Posterior cingulate gyrus (tissue), 11 donors: ENCODE results near the gene RALGAPA1.
"Not testable (repeated sequence)": the region's sequence is repeated elsewhere in the genome, so short reads cannot be mapped to it uniquely, and the experiment has no call there.

Source experiments
- DNase-seq, 10 donors: peaks; one replicate each; pipeline versions ENCODE4 v3.0.0 to v3.0.0-alpha.2; 2020 to 2021; ENCODE audit warnings: mixed read lengths in 3 of 10
- intact Hi-C: fragments of 100-400 bp; cut with DNase I; formaldehyde crosslinking; loops from one replicate; pipeline ENCODE4 v1.15.1; 2023

Gene RALGAPA1

DNA sequence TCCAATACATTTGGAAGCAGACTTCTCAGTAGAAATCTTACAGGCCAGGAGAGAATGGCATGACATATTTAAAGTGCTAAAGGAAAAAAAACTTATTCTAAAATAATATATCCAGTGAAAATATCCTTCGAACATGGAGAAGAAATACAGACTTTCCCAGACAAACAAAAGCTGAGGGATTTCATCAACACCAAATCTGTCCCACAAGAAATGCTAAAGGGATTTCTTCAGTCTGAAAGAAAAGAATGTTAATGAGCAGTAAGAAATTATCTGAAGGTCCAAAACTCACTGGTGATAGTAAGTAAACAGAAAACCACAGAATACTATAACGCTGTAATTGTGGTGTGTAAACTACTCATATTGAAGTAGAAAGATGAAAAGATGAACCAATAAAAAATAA lies 171.2 kb downstream of the RALGAPA1 start:
- intact Hi-C loops, result no loop called here
- DNase-seq, result no peak

DNA sequence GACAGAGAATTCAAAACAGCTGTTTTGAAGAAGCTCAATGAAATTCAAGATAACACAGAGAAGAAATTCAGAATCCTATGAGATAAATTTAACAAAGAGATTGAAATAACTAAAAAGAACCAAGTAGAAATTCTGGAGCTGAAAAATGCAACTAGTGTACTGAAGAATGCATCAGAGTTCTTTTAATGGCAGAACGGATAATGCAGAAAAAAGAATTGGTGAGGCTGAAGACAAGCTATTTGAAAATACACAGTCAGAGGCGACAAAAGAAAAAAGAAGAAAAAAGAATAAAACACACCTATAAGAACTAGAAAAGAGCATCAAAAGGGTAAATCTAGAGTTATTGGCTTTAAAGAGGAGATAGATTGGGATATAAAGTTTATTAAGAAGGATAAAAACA lies 171.8 kb downstream of the RALGAPA1 start:
- DNase-seq, result no peak
- intact Hi-C loops, result no loop called here

DNA sequence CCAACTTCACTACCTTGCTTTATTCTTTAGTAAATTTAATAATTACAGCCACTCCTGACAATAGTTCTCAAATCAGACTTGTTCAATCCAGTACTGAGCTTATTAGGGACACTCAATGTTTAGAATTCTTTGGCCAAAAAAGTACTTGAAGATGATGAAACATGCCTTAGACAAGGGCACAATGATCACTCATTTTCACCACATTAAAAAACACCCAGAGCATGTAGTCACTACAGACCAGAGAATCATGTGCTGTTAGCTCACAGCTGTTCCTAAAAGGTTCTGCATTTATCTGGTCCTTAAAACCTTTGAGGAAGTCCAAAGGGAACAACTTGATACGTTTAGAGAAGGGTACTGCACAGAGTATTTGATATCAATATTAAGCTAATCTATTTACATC lies 176.4 kb downstream of the RALGAPA1 start:
- intact Hi-C loops, result no loop called here
- DNase-seq, result no peak

DNA sequence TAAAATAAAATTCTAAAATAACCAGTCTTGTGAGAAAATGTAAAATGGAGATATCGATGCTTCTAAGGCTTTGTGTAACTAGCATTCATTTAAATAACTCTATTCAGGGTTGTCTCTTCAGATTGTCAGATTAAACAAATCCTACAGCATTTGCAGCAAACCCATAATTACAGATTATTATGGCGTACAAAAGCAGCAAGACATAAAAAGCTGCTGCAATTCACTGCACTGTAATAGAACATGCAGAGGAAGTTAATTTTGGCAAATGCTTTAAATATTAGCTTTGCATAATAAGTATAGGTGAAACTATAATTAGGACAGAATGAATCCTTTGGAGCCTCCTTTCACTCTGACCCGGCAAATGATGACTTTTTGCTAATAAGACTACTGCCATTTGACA lies 176.8 kb downstream of the RALGAPA1 start:
- DNase-seq, result no peak
- intact Hi-C loops, result no loop called here

DNA sequence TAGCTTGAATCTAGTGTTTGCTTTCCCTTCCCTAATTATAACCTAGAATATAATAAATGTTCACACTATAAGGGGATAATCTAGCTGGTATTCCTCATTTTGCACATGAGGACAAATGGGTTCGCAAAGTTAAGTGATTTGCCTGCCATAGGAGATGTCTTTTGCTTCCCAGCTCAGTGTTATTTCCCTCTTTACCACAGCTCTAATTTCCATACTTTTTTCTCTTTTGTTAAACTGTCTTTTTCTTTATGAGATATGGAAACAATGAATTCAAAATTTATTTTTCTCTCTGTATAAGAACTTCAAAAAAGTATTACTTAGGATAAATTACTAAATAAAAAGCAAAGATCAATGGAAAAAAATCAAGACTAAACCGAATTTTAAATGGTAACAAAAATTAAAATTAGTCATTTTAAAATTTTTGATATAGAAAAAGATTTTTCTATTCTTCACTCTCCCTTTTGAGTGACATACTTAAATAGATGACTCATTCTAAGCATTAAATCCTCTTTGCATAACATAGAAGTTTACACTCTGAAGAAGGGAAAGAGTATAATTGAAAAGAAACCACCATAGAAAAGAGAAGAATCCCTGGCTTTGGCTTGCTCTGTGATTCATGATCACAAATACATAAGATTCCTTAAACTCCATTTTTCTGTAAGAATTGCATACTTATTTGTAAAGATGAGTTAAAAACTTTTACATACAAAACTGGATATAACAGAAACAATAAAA lies 177.9 kb downstream of the RALGAPA1 start:
- intact Hi-C loops, result no loop called here
- DNase-seq, result no peak

DNA sequence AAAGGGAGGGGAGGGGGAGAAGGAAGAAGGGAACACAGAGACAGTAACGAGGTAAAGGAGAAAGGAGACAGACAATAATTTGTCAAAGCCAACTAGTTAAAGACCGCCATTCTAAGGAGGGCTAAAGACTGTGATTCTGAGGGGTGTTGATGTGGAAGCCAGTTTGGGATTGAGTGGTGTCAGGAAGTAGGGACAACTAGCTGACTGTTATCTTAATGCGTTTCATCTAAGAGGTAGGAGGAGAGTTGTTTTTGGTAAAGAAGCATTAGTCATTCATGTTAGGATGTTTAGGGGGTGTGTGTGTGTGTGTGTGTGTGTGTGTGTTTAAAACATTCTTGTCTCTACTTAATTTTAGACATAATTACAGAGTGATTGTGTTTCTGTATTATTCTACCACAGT lies 180.1 kb downstream of the RALGAPA1 start:
- intact Hi-C loops, result no loop called here
- DNase-seq, result no peak

DNA sequence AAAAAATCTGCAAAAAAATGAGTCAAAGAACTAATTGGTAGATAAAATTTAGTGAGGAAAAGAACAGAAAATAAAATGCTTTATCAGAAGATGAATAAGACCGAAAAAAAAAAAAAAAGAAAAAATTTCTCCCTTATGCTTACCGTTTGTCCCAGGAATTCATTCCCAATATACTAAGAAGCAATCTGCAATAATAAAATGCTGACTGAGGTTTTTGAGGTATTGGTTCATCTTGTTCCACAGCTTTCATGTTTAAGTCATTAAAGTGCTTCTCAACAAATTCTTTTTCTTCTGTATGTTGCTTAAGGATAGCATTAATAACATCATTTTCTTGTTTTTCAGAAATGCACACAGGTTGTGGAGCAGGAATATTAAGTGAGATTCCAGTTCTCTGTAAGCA lies 182.1 kb downstream of the RALGAPA1 start:
- DNase-seq, intact Hi-C loops: not testable (repeated sequence)

DNA sequence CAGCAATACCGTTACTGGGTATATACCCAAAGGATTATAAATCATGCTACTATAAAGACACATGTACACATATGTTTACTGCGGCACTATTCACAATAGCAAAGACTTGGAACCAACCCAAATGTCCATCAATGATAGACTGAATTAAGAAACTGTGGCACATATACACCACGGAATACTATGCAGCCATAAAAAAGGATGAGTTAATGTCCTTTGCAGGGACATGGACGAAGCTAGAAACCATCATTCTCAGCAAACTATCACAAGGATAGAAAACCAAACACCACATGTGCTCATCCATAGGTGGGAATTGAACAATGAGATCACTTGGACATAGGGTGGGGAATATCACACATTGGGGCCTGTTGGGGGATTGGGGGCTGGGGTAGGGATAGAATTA lies 187.1 kb downstream of the RALGAPA1 start:
- DNase-seq, intact Hi-C loops: not testable (repeated sequence)

DNA sequence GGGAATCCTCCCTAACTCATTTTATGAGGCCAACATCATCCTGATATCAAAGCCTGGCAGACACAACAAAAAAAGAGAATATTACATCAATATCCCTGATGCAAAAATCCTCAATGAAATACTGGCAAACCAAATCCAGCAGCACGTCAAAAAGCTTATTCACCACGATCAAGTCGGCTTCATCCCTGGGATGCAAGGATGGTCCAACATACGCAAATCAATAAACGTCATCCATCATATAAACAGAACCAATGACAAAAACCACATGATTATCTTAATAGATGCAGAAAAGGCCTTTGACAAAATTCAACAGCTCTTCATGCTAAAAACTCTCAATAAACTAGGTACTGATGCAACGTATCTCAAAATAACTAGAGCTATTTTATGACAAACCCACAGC lies 189.1 kb downstream of the RALGAPA1 start:
- DNase-seq, intact Hi-C loops: not testable (repeated sequence)

DNA sequence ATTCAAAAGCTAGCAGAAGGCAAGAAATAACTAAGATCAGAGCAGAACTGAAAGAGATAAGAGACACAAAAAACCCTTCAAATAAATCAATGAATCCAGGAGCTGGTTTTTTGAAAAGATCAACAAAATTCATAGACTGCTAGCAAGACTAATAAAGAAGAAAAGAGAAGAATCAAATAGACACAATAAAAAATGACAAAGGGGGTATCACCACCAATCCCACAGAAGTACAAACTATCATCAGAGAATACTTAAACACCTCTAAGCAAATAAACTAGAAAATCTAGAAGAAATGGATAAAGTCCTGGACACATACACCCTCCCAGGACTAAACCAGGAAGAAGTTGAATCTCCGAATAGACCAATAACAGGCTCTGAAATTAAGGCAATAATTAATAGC lies 189.6 kb downstream of the RALGAPA1 start:
- intact Hi-C loops, DNase-seq: not testable (repeated sequence)

DNA sequence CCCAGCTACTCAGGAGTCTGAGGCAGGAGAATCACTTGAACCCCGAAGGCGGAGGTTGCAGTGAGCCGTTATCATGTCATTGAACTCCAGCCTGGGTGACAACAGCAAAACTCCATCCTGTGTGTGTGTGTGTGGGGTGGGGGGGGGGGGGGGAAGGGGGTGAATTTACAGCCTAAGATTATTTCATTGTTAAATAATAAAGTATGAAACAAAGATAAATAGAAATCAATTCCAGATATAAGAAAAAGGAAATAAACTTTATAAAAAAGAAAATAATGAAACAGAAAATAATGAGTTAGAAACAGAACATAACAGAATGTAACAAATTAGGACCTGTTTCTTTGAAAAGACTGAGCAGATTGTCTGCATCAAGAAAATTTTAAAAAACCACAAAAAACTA lies 191.6 kb downstream of the RALGAPA1 start:
- intact Hi-C loops, result no loop called here
- no peak for DNase-seq

DNA sequence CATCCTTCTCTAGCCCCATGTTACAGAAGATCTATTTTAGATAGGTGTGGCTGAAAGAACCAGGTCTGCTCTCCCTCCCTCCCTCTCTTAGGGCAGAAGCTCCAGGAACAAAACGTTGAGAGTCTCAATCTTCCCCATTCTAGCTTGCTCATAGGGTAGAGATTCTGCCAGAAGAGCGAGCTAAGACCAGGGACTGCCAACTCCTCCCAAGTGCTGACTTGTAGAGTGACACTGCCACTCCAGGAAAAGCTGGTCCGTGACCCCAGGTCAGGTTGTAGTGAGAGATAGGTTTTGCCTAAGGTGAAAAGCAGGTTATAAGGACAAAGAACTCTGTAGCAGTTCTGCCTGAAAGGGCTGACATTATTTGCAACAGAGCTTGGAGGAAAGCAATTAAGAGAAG lies 201.7 kb downstream of the RALGAPA1 start:
- DNase-seq, result no peak
- intact Hi-C loops, result no loop called here

DNA sequence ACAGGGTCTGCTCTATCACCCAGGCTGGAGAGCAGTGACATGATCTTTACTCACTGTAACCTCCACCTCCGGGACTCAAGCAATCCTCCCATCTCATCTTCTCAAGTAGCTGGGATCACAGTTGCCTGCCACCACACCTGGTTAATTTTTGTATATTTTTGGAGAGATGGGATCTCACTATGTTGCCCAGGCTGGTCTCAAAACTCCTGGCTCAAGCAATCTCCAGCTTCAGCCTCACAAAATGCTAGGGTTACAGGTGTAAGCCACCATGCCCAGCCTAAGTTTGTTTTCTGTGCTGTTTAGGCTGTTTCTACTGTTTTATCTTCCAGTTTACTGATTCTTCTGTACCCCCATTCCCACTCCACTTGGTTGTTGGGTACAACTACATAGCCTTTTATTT lies 208.8 kb downstream of the RALGAPA1 start:
- intact Hi-C loops, result no loop called here

DNA sequence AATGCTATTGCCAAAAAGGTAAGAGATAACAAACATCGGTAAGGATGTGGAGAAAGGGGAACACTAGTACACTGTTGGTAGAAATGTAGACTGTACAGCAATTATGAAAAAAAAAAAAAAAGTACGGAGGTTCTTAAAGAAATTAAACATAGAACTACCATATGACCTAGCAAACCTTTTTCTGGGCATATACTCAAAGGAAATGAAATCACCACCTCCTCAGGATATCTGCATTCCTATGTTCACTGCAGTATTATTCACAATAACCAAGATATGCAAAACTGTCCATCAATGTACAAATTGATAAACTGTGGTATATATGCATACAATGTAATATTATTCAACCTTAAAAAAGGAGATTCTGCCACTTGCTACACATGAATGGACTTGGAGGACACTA lies 214.5 kb downstream of the RALGAPA1 start:
- intact Hi-C loops, result no loop called here

More for the DNA sequence above, 208.8 kb downstream of the RALGAPA1 start:
- DNase-seq, result no peak

DNA sequence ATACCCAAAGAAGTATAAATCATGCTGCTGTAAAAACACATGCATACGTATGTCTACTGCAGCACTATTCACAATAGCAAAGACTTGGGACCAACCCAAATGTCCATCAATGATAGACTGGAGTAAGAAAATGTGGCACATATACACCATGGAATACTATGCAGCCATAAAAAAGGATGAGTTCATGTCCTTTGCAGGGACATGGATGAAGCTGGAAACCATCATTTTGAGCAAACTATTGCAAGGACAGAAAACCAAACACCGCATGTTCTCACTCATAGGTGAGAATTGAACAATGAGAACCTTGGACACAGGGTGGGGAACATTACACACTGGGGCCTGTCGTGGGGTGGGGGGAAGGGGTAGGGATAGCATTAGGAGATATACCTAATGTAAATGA lies 221.7 kb downstream of the RALGAPA1 start:
- DNase-seq, intact Hi-C loops: not testable (repeated sequence)

More for the DNA sequence above, 214.5 kb downstream of the RALGAPA1 start:
- no peak for DNase-seq

DNA sequence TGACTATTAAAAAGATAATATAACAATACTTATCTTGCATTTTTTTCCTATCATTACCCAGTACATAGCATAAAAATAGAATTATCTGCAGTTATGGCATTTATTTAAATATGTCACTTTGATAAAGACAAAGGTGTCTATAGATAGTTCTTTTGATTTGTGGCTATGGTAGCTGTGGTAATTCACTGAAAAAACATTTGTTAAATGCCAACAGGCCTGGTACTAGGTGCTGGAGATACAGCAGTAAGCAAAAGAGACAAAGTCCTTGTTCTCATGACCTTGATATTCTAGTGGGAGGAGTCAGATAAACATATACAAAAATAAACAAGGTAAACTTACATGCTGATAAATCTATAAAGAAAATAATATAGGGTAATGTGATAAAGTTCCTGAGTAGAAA lies 230.5 kb downstream of the RALGAPA1 start:
- intact Hi-C loops, result no loop called here
- DNase-seq, result no peak

DNA sequence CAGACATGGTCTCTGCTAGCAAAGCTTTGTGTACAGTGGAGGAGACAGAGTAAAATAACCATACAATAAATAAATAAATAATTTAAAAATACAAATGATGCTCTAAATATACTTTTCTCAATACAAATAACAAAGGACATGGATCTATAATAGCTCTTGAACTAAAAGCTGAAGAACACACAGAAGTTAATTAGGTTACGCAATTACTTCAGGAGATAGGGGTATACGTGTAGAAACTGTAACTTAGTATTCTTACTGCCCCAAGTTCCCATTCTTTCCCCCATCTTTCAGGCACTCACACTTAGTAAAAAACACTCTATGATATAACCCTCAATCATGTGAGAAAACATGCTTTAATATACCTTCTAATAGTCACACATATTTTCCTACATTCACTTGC lies 231.0 kb downstream of the RALGAPA1 start:
- no peak for DNase-seq
- intact Hi-C loops, result no loop called here

DNA sequence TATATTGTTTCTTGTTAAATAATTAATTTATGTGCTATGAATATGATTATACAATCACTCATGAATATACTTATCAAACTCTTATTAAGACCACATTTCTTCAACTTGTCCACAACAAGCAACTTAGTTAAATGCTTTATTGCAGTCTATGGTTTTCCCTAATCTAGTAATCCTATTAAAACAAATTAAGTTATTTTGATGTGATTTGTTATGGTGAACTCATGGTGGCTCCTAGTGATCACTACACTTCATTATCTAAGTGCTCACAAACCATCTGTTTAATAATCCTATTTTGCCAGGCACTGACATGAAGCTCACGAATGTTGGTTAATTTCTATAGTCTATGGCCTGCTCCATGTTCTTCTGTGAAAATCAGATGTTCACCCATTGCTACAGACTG lies 232.2 kb downstream of the RALGAPA1 start:
- intact Hi-C loops, result no loop called here
- no peak for DNase-seq

DNA sequence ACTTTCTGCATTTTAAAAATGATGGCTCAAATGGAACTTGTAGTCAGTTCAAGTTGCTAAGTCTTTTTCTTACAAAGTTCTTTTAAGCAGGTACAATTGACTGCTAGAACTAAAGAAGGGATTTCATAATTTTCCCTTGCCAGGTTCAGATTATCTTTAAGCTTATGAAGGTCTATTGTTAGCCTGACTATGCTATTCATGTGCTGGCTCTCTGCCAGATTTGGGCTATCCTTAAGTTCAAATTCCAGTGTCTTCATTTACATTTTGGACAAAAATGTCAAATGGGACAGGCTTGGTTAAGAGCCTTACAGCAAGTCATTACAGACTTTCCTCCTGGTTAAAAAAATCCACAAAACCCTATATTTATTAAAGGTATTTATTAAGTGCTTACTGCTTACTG lies 232.8 kb downstream of the RALGAPA1 start:
- DNase-seq, result no peak
- intact Hi-C loops, result no loop called here

DNA sequence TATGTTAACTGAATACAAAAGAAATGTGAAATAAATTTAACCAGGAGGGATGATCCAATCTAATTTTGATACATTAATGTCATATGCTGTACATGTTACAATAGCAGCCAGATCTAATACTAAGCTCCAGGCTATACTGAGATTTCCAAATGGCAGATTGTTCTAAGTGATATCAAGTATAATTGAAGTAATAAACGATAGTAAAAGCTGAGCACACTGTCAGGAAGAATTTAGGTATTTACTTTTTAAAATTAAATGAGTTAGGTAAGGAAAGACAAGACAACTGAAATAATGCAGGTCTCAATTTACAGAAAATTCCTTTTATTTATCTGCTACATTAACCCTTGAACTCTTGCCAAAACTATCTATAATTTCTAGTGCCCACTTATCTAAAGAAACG lies 235.2 kb downstream of the RALGAPA1 start:
- DNase-seq, result no peak
- intact Hi-C loops, result no loop called here

DNA sequence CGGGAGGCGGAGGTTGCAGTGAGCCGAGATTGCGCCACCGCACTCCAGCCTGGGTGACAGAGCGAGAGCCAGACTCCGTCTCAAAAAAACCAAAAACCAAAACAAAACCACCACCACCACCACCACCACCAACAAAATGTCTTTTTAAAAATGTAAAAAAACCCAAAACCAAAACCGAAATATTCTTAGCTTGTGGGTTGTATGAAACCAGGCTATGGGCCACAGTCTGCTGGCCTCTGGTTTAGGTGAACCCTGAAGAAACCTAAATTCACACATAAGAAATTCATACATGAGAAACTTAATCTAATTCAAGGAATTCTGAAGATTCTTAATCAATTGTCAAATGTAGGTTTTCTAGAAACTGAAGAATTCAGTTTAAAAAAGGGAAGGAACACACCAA lies 237.5 kb downstream of the RALGAPA1 start:
- DNase-seq, result no peak
- intact Hi-C loops, result no loop called here

DNA sequence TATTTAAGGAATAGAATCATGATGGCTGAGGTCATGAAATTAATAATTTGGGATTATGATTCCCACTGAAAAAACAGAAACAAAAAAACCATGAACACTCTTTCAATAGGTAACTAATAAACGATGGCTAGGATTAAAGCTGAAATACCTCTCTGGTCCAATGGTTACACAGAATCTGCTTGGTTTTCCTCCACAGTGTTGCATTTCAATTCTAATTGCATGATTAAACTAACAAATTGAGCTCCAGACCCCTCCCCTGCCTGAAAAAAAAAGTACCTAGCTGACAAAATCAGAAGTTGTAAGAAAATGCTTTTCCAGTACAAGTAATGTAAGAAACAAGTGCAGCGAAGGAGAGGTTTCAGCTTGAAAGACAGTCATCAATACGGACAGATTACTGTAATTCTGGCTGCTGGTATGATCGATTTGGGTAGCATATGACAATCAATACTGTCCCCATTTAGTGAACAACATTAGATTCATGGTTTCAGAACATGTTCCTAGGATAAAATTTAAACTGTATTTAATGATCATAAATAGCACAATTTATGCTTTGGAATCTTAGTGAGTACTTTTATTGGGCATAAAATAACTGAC lies 243.1 kb downstream of the RALGAPA1 start:
- DNase-seq, result no peak
- intact Hi-C loops, result no loop called here
